Aorta (tissue), 4 donors: Measurements from ENCODE around the gene PCDHB13. TPM values are rescaled to one million over a fixed set of nuclear protein-coding genes. Genes with fewer than 3 reads are reported as not detected.

ENCODE experiments used
- polyA plus RNA-seq, 2 donors: library from polyadenylated mRNA; stranded (reverse); fragments of 200-250 nt; gene quantifications; one replicate each; pipeline ENCODE4 v1.2.3, GENCODE V29; 2013
- total RNA-seq, 2 donors: library from RNA; stranded (reverse); fragmentation: NEBNext Ultra II Directional; extraction: Animal tissue kit (Norgen Biotek cat#: 25700); gene quantifications; one replicate each; pipeline ENCODE4 v1.2.1, GENCODE V29; 2021
- donor health status: healthy with polysubstance abuse.
- donor health status: Bipolar disorder and iron deficiency.
- donor health status: DM: no; HTN: no; CAD: no.
- donor health status: DM: yes; HTN: yes; CAD: no.

The PCDHB13 gene
- total and polyA plus RNA-seq, 4 donors, result 0.75 to 6.7 (median 2.8) TPM

Other genes starting within 250 kb of the PCDHB13 start
Only the 30 nearest of the 37 such genes appear.
- gene PCDHB1, start 162.5 kb upstream of the PCDHB13 start, total RNA-seq, result not detected
- gene PCDHB1, start 162.5 kb upstream of the PCDHB13 start, polyA plus RNA-seq, result not detected
- 1 to 10 TPM; 3.1 to 4.1 TPM for gene PCDHB2, start 119.3 kb upstream of the PCDHB13 start, total RNA-seq
- gene PCDHB2, start 119.3 kb upstream of the PCDHB13 start, polyA plus RNA-seq, result 1 to 10 TPM in 1 of 2 donors, under 1 TPM in 1; 0.50 to 2.6 TPM
- 1 to 10 TPM; 2.0 to 2.9 TPM for gene PCDHB3, start 113.4 kb upstream of the PCDHB13 start, total RNA-seq
- 1 to 10 TPM in 1 of 2 donors, under 1 TPM in 1; 0.25 to 1.2 TPM for gene PCDHB3, start 113.4 kb upstream of the PCDHB13 start, polyA plus RNA-seq
- 1 to 10 TPM; 6.2 to 9.1 TPM for gene PCDHB4, start 92.1 kb upstream of the PCDHB13 start, total RNA-seq
- 1 to 10 TPM in 1 of 2 donors, under 1 TPM in 1; 0.88 to 5.8 TPM for gene PCDHB4, start 92.1 kb upstream of the PCDHB13 start, polyA plus RNA-seq
- 1 to 10 TPM; 4.1 to 4.2 TPM for gene PCDHB5, start 78.7 kb upstream of the PCDHB13 start, total RNA-seq
- gene PCDHB5, start 78.7 kb upstream of the PCDHB13 start, polyA plus RNA-seq, result 1 to 10 TPM in 1 of 2 donors, under 1 TPM in 1; 0.63 to 3.0 TPM
- 1 to 10 TPM; 1.9 to 2.7 TPM for gene PCDHB6, start 63.9 kb upstream of the PCDHB13 start, total RNA-seq
- 1 to 10 TPM in 1 of 2 donors, under 1 TPM in 1; 0.63 to 2.6 TPM for gene PCDHB6, start 63.9 kb upstream of the PCDHB13 start, polyA plus RNA-seq
- 1 to 10 TPM; 5.0 to 6.7 TPM for gene PCDHB7, start 41.3 kb upstream of the PCDHB13 start, total RNA-seq
- 1 to 10 TPM; 2.3 to 5.5 TPM for gene PCDHB7, start 41.3 kb upstream of the PCDHB13 start, polyA plus RNA-seq
- 1 to 10 TPM; 4.1 to 4.3 TPM for gene PCDHB8, start 36.1 kb upstream of the PCDHB13 start, total RNA-seq
- under 1 TPM in 1 of 2 donors, not detected in 1; 0.77 TPM for gene PCDHB8, start 36.1 kb upstream of the PCDHB13 start, polyA plus RNA-seq
- gene PCDHB16, start 31.5 kb upstream of the PCDHB13 start, total RNA-seq, result 1 to 10 TPM; 5.1 to 7.4 TPM
- gene PCDHB16, start 31.5 kb upstream of the PCDHB13 start, polyA plus RNA-seq, result 1 to 10 TPM in 1 of 2 donors, under 1 TPM in 1; 0.63 to 4.8 TPM
- 1 to 10 TPM; 3.0 to 3.8 TPM for gene PCDHB9, start 26.8 kb upstream of the PCDHB13 start, total RNA-seq
- gene PCDHB9, start 26.8 kb upstream of the PCDHB13 start, polyA plus RNA-seq, result 1 to 10 TPM in 1 of 2 donors, under 1 TPM in 1; 0.25 to 2.1 TPM
- gene PCDHB10, start 21.6 kb upstream of the PCDHB13 start, total RNA-seq, result 1 to 10 TPM; 3.6 to 7.7 TPM
- 1 to 10 TPM in 1 of 2 donors, under 1 TPM in 1; 0.25 to 4.5 TPM for gene PCDHB10, start 21.6 kb upstream of the PCDHB13 start, polyA plus RNA-seq
- gene PCDHB11, start 14.3 kb upstream of the PCDHB13 start, total RNA-seq, result 10 to 100 TPM in 1 of 2 donors, 1 to 10 TPM in 1; 8.1 to 15.3 TPM
- gene PCDHB11, start 14.3 kb upstream of the PCDHB13 start, polyA plus RNA-seq, result 1 to 10 TPM; 2.9 to 4.7 TPM
- 1 to 10 TPM; 5.7 to 6.7 TPM for gene PCDHB12, start 5.2 kb upstream of the PCDHB13 start, total RNA-seq
- gene PCDHB12, start 5.2 kb upstream of the PCDHB13 start, polyA plus RNA-seq, result 1 to 10 TPM in 1 of 2 donors, under 1 TPM in 1; 0.75 to 2.9 TPM
- gene PCDHB14, start 9.4 kb downstream of the PCDHB13 start, total RNA-seq, result 10 to 100 TPM in 1 of 2 donors, 1 to 10 TPM in 1; 7.5 to 10.1 TPM
- 1 to 10 TPM; 1.0 to 5.0 TPM for gene PCDHB14, start 9.4 kb downstream of the PCDHB13 start, polyA plus RNA-seq
- gene PCDHB15, start 31.5 kb downstream of the PCDHB13 start, total RNA-seq, result 10 to 100 TPM in 1 of 2 donors, 1 to 10 TPM in 1; 8.7 to 10.9 TPM
- 10 to 100 TPM in 1 of 2 donors, 1 to 10 TPM in 1; 4.4 to 12.1 TPM for gene PCDHB15, start 31.5 kb downstream of the PCDHB13 start, polyA plus RNA-seq
- gene SLC25A2, start 90.1 kb downstream of the PCDHB13 start, total RNA-seq, result 1 to 10 TPM in 1 of 2 donors, under 1 TPM in 1; 0.69 to 1.1 TPM
- gene SLC25A2, start 90.1 kb downstream of the PCDHB13 start, polyA plus RNA-seq, result not detected
- gene TAF7, start 106.9 kb downstream of the PCDHB13 start, total RNA-seq, result 10 to 100 TPM; 59.8 to 79.1 TPM
- 10 to 100 TPM; 53.5 to 65.3 TPM for gene TAF7, start 106.9 kb downstream of the PCDHB13 start, polyA plus RNA-seq
- 1 to 10 TPM in 1 of 2 donors, under 1 TPM in 1; 0.91 to 1.6 TPM for gene PCDHGA1, start 116.6 kb downstream of the PCDHB13 start, total RNA-seq
- 1 to 10 TPM in 1 of 2 donors, not detected in 1; 1.0 TPM for gene PCDHGA1, start 116.6 kb downstream of the PCDHB13 start, polyA plus RNA-seq
- gene PCDHGA2, start 124.8 kb downstream of the PCDHB13 start, total RNA-seq, result 10 to 100 TPM in 1 of 2 donors, 1 to 10 TPM in 1; 6.2 to 10.6 TPM
- gene PCDHGA2, start 124.8 kb downstream of the PCDHB13 start, polyA plus RNA-seq, result 1 to 10 TPM in 1 of 2 donors, under 1 TPM in 1; 0.75 to 4.2 TPM
- 1 to 10 TPM; 4.1 to 7.4 TPM for gene PCDHGA3, start 129.9 kb downstream of the PCDHB13 start, total RNA-seq
- gene PCDHGA3, start 129.9 kb downstream of the PCDHB13 start, polyA plus RNA-seq, result 1 to 10 TPM in 1 of 2 donors, under 1 TPM in 1; 0.50 to 2.4 TPM
- gene PCDHGB1, start 136.2 kb downstream of the PCDHB13 start, total RNA-seq, result 1 to 10 TPM; 3.5 to 6.5 TPM
- under 1 TPM; 0.75 to 0.92 TPM for gene PCDHGB1, start 136.2 kb downstream of the PCDHB13 start, polyA plus RNA-seq
- 10 to 100 TPM in 1 of 2 donors, 1 to 10 TPM in 1; 7.1 to 10.2 TPM for gene PCDHGA4, start 141.1 kb downstream of the PCDHB13 start, total RNA-seq
- gene PCDHGA4, start 141.1 kb downstream of the PCDHB13 start, polyA plus RNA-seq, result 1 to 10 TPM; 1.3 to 2.0 TPM
- 10 to 100 TPM in 1 of 2 donors, 1 to 10 TPM in 1; 6.5 to 11.7 TPM for gene PCDHGB2, start 146.1 kb downstream of the PCDHB13 start, total RNA-seq
- gene PCDHGB2, start 146.1 kb downstream of the PCDHB13 start, polyA plus RNA-seq, result 1 to 10 TPM in 1 of 2 donors, under 1 TPM in 1; 0.38 to 1.1 TPM
- 10 to 100 TPM in 1 of 2 donors, 1 to 10 TPM in 1; 7.5 to 11.5 TPM for gene PCDHGA5, start 150.2 kb downstream of the PCDHB13 start, total RNA-seq
- 1 to 10 TPM in 1 of 2 donors, under 1 TPM in 1; 0.25 to 1.4 TPM for gene PCDHGA5, start 150.2 kb downstream of the PCDHB13 start, polyA plus RNA-seq
- 1 to 10 TPM; 7.4 to 9.7 TPM for gene PCDHGB3, start 156.3 kb downstream of the PCDHB13 start, total RNA-seq
- under 1 TPM in 1 of 2 donors, not detected in 1; 0.82 TPM for gene PCDHGB3, start 156.3 kb downstream of the PCDHB13 start, polyA plus RNA-seq
- gene PCDHGA6, start 160.0 kb downstream of the PCDHB13 start, total RNA-seq, result 10 to 100 TPM in 1 of 2 donors, 1 to 10 TPM in 1; 8.8 to 12.0 TPM
- gene PCDHGA6, start 160.0 kb downstream of the PCDHB13 start, polyA plus RNA-seq, result 1 to 10 TPM in 1 of 2 donors, under 1 TPM in 1; 0.38 to 4.0 TPM
- 1 to 10 TPM; 6.4 to 8.0 TPM for gene PCDHGA7, start 168.8 kb downstream of the PCDHB13 start, total RNA-seq
- 1 to 10 TPM in 1 of 2 donors, not detected in 1; 2.1 TPM for gene PCDHGA7, start 168.8 kb downstream of the PCDHB13 start, polyA plus RNA-seq
- gene PCDHGB4, start 173.8 kb downstream of the PCDHB13 start, total RNA-seq, result 10 to 100 TPM in 1 of 2 donors, 1 to 10 TPM in 1; 7.3 to 10.1 TPM
- 1 to 10 TPM in 1 of 2 donors, under 1 TPM in 1; 0.50 to 2.7 TPM for gene PCDHGB4, start 173.8 kb downstream of the PCDHB13 start, polyA plus RNA-seq
- gene PCDHGA8, start 178.7 kb downstream of the PCDHB13 start, total RNA-seq, result 1 to 10 TPM; 3.0 to 6.8 TPM
- under 1 TPM; 0.13 to 0.54 TPM for gene PCDHGA8, start 178.7 kb downstream of the PCDHB13 start, polyA plus RNA-seq
- gene PCDHGB5, start 184.0 kb downstream of the PCDHB13 start, total RNA-seq, result 10 to 100 TPM; 11.7 to 18.2 TPM
- 1 to 10 TPM; 2.0 to 5.0 TPM for gene PCDHGB5, start 184.0 kb downstream of the PCDHB13 start, polyA plus RNA-seq